8988T (cell line): ENCODE data around the gene TAL2.

Source experiments
- DNase-seq: peaks from one replicate; pipeline ENCODE4 v3.0.0; 2011

TAL2 gene

DNA sequence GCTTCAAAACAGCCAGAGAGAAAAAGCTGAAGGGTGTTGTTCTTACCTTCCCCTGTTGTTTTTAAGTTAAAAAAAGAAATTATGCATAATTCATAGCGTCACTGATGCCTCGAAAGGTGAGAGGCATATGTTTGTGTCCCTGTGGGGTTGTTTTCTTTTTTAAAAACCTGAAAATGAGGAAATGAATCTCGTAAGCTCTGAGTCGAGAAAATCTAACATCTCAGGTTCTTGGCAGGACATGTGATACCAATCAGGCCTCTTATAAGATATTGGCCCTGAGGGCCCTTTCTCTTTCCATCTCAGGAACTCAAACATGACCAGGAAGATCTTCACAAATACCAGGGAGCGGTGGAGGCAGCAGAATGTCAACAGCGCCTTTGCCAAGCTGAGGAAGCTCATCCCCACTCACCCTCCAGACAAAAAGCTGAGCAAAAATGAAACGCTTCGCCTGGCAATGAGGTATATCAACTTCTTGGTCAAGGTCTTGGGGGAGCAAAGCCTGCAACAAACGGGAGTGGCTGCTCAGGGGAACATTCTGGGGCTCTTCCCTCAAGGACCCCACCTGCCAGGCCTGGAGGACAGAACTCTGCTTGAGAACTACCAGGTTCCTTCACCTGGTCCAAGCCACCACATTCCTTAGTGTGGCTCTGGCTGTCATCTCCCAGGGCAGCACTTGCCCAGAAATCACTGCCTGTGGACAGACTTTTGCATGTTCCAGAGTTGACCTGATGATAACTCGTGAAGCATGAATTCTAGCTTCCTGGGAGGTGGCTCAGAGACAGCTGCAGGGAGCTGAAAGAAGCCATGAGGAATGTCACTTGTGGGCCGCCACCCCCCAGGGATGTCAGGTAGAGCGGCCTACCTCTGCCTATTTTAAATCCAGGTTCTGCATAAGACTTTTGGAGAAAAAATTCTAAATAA, at the start of gene TAL2:
TAL2 (plus strand) TSS at position 274 of the 921 bp plus-strand sequence; CDS start at position 314, 40 bp downstream.
- DNase-seq: no peak

DNA sequence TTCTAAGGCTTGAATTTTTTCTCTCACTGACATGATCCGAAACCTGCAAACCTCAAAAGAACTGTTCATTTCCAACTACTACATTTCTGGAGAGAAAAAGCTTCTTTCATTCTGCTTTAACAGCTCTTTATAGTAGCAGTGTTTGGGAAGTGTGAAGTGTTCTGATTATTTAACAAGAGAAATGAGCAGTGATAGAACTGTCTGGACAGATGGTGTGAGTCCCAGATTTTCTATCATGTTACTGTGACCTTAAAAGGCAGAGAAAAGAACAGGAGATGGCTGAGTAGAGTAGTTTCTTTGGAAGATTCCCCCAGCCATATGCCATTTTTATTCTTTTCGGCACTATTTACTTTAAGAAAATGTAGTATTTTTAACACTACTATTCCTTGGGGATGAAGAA, 41.3 kb upstream of the TAL2 start:
- no peak for DNase-seq

DNA sequence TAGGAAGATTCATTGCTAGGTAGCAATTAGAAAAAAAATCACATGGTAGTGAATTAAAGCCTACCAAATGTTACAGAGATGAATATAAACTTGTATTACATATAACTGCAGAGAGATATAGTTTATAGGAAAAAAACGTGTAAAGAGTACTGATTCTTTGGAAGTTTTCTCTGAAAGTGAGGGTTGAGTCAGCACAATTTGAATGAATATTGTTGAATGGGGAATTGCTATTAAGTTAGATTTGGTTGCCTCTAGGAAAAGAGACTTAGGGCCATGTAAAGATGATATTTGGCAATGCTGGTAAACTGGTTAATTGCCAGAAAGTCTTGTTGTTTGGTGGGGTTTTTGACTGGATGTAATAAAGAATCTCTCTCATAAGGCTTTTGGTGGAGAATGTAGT, 37.2 kb upstream of the TAL2 start:
- no peak for DNase-seq

DNA sequence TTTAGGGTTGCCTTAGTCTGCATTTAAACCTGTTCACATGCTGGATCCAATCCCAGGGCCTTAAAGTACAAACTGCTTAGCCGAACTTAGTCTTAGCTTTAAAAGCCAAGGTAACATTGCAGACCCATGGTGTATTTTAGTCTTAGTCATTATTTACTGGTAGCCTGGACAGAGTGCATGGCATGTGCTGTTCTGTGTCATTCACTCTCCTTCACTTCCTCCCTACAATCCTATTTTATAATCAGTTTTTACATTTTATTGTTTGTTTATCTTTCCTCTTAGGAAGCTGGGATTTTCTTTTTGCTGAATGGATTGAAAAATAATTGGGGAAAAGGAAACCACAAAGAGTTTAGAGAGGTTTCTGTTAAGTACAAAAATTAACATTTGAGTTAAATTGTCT, 29.4 kb upstream of the TAL2 start:
- DNase-seq: no peak

DNA sequence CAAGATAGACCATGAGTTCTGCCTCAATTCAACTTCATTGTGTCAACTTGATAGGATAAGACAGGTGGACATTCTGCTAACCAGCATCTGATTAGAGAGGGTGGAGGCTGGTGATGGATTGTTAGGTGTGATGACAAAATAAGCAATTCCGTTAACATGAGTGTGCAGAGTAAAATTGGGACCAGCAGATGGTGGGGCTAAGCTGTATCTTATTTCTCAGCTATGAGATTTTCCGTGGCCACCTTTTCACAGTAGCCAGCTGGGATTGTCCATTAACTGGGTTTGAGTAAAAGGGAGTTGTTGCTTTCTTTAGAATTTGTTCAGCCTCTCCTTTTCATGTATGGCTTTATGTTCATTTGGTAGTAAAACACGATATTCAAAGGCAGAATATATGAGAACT, 28.8 kb upstream of the TAL2 start:
- no peak for DNase-seq

DNA sequence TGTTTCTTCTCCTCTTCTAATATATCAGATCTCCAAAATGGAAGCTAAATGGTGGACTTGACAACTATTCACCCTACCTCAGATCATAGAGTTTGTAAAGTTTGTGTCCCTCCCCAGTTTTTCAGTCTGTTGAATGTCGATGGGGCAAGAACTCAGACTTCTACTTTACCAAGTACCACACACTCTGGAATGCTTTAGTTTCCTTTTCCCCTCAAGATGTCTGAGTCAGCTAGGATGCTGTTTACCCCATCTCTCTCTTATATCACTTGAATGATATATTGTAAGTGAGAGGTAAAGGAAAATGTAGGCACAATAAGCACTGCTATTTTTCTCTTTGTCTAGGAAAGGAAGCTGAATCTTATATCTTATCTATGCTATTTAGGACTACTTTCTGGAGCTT, 25.9 kb upstream of the TAL2 start:
- DNase-seq: no peak

DNA sequence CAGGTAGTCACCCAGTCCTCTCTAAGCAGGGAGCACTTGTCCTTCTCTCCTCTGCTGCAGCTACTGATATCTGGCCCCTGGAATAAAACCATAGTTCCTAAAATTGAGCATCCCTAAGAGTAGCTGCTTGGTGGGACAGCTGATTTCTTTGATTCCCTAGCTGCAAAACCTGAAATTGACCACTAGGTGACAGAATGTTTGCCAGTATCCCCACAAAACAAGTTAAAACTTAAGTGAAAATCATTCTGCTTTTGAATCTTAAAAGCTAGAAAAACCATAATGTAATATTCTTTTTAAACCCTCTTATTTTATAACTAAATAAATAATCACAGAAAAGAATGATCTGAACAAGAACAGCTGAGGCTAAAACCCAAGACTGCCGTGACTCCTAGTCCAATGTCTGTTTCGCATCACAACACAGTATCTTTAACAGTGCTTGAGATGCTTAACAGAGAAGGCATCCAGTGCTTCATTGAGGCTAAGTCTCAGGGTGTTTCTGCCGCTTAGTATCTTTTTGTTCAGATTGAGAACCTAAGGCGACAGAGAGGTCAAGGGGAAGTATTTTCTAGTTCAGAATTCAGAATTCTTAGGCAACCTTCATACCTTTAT, 24.4 kb upstream of the TAL2 start:
- no peak for DNase-seq

DNA sequence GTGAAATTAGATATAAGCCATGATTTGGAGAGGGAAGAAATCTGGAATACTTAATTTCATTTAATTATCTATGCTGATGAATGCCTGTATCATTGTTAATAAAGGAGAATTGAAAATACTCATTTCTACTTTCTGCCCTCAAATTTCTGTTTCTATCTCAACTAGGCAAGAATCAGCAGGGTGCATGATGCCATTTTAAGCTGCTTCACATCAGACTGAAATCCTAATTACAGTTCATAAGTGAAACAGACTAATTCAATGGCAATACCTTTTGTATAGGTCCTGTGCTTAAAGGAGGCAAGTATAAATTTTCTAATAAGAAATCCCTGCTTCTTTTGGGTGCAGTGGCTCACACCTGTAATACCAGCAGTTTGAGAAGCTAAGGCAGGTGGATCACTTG, 22.3 kb upstream of the TAL2 start:
- DNase-seq: no peak

DNA sequence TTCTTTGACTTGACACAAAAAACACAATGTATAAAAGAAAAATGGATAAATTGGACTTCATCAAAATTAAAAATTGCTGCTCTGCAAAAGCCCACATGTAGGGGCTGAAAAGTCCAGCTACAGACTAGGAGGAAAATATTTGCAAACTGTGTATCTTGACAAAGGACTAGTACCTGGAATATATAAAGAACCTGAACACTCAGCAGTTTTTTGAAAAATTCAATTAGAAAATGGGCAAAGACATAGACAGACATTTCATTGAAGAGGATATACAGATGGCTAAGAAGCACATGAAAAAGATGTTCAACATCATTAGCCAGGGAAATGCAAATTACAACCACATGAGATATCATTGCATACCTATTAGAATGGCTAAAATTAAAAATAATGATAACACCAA, 18.5 kb upstream of the TAL2 start:
- no peak for DNase-seq

DNA sequence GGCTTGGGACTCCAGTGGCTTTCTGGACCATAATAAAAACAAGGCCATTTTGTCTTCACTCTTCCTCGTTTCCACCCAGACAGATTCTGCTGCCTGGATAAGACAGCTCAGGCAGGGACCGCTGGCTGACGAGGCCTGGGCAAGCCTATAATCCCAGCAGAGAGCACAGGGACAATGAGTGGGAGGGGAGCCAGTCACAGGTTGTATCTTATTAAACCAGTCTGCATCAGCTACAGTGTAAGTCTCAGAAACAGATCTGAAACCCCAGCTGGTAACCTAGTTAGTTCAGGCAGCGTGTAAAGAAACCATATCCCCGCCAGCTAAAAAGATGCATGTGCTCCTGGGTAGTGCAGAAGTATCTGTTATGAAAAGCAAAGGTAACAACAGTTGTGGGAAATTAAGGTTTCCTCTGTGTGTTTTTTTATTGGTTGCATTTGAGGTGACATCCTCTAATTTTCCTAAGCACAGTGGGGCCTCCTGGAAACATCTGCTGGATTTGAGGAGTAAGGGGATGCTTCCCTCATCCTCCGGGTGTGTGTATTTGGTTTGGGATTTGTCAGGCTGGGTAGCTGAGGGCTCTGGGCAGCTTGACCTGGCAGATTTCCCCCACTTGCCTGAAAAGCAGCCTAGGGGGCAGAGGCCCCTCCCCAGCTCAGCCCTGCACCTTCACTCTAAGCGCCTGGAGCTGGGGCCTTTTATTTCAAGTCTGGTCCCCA, 15.2 kb upstream of the TAL2 start:
- no peak for DNase-seq

DNA sequence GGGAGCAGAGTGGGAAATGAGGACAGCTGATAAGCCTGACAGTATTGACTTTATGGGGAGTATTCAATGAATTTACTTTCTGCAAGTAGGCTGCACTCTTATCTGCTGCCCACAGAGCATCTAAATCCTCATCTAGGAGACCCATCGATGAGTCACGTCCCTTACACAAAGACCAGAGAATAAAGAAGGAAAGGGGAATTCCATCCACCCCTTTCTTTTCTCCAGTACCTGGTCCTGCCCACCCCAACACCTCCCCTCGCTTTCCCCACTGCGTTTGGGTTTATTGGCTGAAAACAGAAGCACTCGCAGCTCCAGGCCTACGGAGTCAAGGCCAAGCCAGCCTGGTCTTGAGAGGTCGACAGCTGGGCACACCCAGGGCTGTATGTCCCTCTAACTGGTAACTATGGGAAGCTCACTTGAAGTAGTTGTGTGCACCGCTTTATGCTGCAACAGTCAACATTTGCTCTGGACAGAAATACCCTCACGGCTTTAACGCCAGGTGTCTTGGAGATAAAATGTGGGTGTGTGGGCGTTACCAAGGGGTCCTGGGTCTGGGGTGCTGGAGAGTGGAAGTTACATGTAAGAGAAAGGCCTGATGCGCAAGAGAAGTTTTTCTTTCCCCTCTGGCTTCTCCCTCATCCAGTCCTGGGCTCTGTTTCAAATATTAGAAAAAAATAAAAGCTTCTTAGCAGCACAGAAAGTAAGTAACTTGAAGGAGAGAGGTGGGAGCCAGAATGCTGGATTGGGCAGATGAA, 14.5 kb upstream of the TAL2 start:
- no peak for DNase-seq

DNA sequence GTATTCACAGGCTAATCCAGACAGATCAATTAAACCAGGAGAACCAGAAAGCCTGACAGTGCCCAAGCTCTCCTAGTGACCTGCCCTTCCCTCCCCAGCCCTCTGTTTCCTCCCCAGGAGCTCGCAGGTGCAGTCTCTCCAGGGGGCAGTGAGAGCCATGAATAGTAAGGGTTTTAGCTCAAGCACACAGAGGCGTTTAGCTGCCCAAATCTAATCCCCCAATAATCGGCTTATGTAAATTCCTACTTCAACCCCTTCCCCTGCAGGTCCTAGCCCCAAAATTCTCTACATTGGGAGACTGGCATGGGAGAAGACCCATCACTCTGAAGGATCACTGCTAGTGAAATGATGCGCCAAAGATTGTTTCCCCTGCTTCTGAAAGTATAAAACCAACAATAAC, 10.5 kb upstream of the TAL2 start:
- no peak for DNase-seq

DNA sequence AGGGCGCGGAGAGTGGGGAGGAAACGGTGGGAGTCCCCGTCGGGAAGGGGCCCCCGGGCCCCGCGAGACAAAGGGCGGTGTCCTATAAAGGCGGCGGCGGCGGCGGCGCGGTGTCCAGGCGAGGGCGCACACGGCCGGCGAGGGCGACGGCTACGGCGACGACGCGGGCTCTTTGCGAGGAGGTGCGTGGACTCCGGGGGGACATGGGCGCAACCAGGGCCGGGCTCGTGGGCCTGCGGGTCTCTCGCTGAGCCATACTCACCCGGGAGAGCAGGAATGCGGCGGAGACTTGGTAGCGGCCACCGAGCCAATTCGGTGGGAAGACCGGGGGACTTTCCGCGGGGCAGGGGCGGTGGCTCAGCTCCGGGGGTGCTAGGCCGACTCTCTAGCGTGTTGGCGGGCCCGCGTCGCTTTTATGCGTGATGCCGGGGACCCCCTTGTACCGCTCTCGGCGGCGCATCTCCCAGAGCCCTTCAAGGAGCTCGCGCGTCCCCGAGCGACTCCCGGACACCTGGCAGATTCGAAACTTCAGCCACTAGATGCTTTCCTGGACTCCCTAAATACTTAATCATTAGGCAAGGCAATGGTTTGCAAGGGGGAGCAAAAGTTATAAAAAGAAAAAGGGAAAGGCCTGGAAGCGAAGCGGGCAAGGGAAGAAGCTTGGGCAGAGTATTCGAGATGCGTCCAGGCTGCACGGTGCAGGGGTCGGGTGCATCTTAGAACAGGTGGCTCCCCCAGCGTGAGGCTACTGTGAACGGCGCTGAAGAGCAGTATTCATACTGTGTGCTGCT, 5.9 kb upstream of the TAL2 start:
- DNase-seq: no peak

DNA sequence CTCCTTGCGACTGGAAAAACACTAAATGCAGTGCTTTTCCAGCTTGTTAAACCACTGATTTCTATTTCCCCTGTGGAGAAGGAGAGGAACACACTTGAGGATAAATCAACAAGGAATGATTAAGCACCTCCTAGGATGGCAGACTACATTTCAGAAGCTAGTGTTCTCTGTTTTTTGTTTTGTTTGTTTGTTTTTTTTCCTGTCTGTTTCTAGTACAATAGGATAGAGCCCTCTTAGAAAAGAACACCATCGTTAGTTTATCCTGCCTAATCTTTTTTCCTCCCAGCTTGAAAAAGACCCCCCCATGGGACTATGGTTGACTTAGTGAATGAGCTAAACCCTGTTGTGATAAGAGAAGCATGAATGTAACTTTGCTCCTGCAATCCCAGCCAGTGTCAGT, 3.9 kb upstream of the TAL2 start:
- no peak for DNase-seq

DNA sequence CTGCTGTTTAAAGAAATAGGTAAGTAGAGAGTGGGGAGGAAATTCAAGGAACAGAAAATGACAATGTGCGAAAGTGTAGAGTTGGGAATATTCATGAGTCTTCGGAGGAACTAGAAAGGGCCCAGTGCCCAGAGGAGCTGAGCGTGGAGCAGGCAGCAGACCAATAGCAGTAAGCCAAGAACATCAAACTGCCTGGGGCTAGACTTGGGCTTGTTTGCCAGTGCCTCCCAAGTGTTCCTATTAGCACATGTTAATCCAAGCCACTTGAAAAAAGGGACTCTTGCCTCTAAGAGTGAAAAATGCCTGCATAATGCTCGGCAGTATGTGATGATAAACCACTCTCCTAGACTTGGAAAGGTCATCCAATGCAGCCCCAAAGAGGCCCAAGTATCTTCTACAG, 1.2 kb upstream of the TAL2 start:
- no peak for DNase-seq

DNA sequence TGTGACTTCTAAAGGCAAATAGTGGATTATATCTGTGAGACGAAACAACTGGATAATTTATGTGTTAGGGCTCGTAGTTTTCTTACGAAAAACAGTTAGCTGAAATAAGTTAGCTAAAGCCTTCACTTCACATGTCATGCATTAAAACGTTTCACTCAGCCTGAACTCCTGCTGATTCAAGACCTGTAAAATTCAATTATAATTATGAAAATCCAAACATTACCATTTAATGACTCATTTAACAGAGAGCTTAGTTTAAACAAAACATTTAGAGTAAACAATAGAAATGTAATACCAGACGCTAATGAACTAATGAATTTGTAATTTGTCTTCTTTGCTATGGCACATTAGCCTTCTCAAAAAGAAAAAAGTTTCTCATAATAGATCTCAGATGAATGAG, 1.7 kb downstream of the TAL2 start:
- no peak for DNase-seq

DNA sequence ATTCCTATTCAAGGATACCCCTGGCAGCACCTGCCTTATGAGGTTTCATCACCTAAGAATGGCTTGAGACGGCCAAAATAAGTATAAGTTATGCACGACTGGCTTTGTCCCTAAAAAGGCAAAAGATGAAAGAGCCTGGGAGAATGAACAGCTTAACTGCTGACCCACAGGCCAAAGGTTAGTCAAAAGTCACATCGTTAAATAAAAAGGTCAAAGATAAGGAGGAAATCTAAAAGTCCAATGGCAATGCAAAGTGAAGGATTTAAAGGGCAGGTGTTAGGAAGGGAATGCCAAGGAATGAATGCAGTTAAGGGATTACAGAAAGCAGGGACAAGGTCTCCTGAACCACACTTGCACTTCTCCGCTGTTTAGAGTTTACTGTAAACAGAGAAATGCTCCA, 5.6 kb downstream of the TAL2 start:
- DNase-seq: no peak

DNA sequence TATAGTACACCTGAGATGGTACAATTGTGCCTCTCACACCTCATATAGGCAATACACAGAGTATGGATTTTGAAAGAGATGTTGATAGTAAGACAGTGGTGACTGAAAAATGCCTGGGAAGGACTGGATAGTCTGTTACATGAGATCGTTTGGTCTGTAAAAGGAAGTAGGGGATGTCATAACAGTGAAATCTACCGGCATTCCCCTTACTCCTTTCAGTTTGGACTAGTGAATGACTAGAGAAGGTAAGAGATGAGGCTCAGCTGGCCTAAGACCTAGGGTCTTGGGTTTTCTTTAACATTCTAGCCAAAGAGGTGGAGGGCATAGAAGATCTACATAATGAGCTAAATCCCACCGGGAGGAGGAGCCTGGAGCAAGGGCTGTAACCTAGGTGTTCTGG, 8.1 kb downstream of the TAL2 start:
- no peak for DNase-seq

DNA sequence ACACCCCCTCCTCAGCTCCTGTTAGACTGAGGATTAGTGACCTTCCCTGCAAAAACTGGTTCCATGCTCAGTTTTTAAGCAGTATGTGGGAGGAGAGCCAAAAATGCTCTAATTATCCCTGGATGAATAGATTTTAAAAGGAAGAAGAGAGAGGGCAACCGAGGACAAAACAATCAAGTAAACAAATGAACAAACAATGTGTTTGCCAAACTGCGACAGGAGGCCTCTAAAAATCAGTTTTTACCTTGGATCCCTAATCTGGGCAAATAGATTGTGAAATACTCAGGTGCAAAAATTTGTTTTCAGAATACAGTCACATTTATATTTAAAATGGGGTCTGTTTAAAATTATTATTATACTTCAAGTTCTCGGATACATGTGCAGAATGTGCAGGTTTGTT, 8.5 kb downstream of the TAL2 start:
- no peak for DNase-seq

DNA sequence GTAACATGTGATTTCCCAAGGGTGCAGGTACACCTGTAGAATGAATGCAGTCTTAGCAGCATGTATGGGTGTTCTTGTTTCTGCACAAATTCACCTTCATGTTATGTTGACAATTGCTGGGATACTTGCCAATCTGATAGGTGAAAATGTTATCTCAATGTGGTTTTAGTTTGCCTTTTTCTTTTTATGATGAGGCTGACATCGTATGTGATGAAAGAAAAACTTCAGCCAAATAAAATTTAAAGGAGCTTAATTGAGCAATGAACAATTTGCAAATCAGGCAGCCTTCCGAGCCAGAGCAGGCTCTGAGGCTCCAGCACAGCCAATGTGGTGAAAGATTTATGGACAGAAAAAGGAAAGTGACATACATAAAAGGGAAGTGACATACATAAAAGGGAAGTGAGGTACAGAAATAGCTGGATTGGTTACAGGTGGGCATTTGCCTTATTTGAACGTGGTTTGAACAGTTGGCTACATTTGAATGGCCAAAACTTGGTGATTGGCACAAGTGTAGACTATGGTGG, 10.5 kb downstream of the TAL2 start:
- DNase-seq: no peak

DNA sequence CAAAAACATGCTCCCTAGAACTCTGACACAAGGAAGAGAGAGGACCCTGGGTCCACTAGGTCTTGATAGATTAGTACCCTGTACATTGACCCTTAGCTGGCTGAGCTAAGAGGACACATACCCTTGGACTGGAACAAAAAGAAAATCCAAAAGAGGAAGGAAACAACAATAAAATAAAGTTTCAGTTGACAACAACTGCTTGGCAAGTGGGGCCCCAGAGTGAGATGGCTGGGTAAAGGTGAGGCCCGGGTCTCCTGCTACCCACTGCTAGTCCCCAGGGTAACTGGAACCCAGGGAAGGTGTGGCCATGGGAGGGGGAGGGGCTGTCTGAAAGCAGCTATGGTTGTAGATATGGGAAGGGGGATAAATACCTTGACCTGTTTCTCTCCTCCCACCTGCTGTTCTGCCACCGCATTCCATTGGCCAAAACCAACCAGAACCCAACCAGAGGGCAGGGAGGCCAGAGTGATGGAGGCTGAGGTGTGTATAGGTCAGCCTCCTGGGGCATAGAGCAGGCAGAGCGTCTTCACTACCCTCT, 11.7 kb downstream of the TAL2 start:
- DNase-seq: no peak
